ENCODE results near the gene SEZ6. TPM values are rescaled to one million over a fixed set of nuclear protein-coding genes. Genes with fewer than 3 reads are reported as not detected.
"Not testable (repeated sequence)": the region's sequence is repeated elsewhere in the genome, so short reads cannot be mapped to it uniquely, and the experiment has no call there.

SEZ6 gene
- total RNA-seq, 1 donor from 2014 or later, result not detected

DNA sequence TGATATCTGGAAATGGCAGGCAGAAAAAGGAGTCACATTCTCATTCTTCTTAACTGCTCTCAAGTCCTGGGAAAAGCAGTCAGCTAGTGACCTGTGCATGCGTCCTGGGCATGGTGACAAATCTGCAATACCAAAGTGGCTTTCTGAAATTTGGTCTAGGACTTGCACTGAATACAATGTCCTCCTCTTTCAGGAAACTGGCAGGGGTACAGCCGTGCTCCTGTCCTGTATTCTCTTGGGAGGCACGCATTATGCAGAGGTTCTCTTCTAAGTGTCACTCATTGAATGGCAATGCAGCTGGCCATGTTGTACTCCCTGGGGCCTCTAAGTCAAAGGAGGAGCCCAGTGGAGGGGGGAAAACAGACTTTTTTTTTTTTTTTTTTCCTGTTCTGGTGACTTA is 65.2 kb downstream of the SEZ6 start:
- H3K9me3 Mint-ChIP-seq (ENCODE audit: unreplicated experiment), result no peaks in the 10 kb centered on the region
- peaks cover 37% of the 10 kb centered on the region for H3K4me1 Mint-ChIP-seq (ENCODE audit: unreplicated experiment)
- H3K27me3 Mint-ChIP-seq (ENCODE audit: unreplicated experiment), result no peaks in the 10 kb centered on the region
- no peak for DNase-seq (ENCODE audit: extremely low spot score, unreplicated experiment)
- no peak overlapping the region for H3K4me3 Mint-ChIP-seq (ENCODE audit: unreplicated experiment)
- H3K36me3 Mint-ChIP-seq (ENCODE audit: unreplicated experiment), result peaks cover 10% of the 10 kb centered on the region
- TF ChIP-seq, protein P1, sequence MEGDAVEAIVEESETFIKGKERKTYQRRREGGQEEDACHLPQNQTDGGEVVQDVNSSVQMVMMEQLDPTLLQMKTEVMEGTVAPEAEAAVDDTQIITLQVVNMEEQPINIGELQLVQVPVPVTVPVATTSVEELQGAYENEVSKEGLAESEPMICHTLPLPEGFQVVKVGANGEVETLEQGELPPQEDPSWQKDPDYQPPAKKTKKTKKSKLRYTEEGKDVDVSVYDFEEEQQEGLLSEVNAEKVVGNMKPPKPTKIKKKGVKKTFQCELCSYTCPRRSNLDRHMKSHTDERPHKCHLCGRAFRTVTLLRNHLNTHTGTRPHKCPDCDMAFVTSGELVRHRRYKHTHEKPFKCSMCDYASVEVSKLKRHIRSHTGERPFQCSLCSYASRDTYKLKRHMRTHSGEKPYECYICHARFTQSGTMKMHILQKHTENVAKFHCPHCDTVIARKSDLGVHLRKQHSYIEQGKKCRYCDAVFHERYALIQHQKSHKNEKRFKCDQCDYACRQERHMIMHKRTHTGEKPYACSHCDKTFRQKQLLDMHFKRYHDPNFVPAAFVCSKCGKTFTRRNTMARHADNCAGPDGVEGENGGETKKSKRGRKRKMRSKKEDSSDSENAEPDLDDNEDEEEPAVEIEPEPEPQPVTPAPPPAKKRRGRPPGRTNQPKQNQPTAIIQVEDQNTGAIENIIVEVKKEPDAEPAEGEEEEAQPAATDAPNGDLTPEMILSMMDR (IDR thresholded peaks at IDR 0.05), result no peak
- H3K27ac Mint-ChIP-seq (ENCODE audit: unreplicated experiment), result no peak overlapping the region

DNA sequence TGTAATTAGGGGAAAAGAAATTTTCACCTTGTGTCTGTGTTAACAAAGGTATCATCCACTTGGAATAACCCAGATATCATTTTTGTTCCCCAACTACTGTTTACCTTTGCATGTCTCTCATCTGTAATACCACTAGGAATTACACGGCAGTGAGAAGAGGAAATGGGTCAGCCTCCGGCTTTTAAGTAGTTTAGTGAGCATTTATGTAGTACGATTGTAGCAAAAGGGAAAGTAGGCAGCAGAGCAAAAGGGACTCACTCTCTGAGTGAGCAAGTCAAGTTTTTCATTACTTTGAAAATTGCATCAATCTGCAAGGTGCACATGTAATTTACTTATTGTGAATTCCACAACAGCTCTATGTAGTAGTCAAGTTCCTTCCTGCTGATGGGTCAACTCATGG is 65.7 kb downstream of the SEZ6 start:
- TF ChIP-seq, protein P1 (IDR thresholded peaks at IDR 0.05), result no peak
- H3K4me3 Mint-ChIP-seq (ENCODE audit: unreplicated experiment), result no peak overlapping the region

DNA sequence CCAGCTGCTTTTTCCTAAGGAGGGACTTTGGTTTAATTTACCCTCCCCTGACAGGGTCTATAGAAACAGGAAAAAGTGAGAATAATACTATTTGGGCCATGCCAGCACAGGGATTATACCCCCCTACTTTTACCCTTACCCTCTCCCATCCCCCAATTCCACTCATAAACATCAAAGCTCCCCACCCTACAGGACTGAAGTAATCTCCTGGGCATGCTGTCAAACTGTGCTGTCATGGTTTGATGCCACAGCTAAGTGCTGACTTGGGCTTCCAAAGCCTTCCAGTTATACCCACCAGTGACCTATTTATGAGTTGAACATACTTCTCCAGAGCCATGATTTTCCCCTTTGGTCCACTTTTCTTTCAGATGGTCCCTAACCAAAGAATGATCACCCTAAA is 67.3 kb downstream of the SEZ6 start:
- Mint-ChIP-seq H3K4me3 (ENCODE audit: unreplicated experiment) (no peak overlapping the region), H3K27ac (ENCODE audit: unreplicated experiment) (no peak overlapping the region), H3K36me3 (ENCODE audit: unreplicated experiment) (peaks cover 7% of the 10 kb centered on the region), H3K4me1 (ENCODE audit: unreplicated experiment) (peaks cover 22% of the 10 kb centered on the region), H3K27me3 (ENCODE audit: unreplicated experiment) (no peaks in the 10 kb centered on the region), H3K9me3 (ENCODE audit: unreplicated experiment) (no peaks in the 10 kb centered on the region)
- DNase-seq (ENCODE audit: extremely low spot score, unreplicated experiment), result no peak
- TF ChIP-seq, protein P1 (IDR thresholded peaks at IDR 0.05), result no peak

More for the DNA sequence above, 65.7 kb downstream of the SEZ6 start:
- no peaks in the 10 kb centered on the region for H3K27me3 Mint-ChIP-seq (ENCODE audit: unreplicated experiment)
- H3K36me3 Mint-ChIP-seq (ENCODE audit: unreplicated experiment), result peaks cover 10% of the 10 kb centered on the region
- H3K27ac Mint-ChIP-seq (ENCODE audit: unreplicated experiment), result no peak overlapping the region
- DNase-seq (ENCODE audit: extremely low spot score, unreplicated experiment), result no peak
- H3K4me1 Mint-ChIP-seq (ENCODE audit: unreplicated experiment), result peaks cover 32% of the 10 kb centered on the region
- H3K9me3 Mint-ChIP-seq (ENCODE audit: unreplicated experiment), result no peaks in the 10 kb centered on the region

DNA sequence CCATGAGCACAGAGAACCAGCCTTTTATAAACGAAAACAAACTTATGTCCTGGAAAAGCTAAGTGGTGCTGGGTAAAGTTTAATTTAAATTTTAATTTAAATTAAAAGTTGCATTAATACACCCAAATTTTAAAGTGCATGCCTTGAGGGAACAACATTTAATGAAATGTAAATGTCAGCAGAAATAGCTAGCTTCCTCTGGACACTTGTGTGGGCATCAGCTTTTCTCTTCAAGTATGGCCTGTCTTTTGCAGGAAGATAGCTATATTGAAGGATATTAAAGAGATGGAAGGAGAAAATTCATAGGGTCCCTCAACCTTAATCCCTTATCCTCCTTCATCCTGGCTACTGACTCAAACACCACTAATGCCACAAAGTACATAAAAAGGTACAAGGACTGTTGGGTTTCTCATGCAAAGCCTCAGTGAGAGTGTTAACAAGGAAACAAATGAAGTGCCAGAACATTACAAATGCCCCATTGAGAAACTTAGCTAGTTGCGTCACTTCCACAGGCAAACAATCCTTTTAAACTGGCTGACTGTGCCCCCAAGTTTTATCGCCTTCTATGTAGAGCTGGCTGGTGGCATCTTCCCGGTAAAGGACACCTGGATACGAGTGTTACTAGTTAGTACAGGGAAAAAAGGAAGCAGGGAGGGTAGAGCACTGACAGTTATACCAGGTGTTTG is 68.6 kb downstream of the SEZ6 start:
- no peak for DNase-seq (ENCODE audit: extremely low spot score, unreplicated experiment)
- H3K4me3 Mint-ChIP-seq (ENCODE audit: unreplicated experiment), result no peak overlapping the region
- peak overlapping the region; percentile 47 for H3K27ac Mint-ChIP-seq (ENCODE audit: unreplicated experiment)
- no peaks in the 10 kb centered on the region for H3K27me3 Mint-ChIP-seq (ENCODE audit: unreplicated experiment)
- TF ChIP-seq, protein P1 (IDR thresholded peaks at IDR 0.05), result no peak
- H3K36me3 Mint-ChIP-seq (ENCODE audit: unreplicated experiment), result peaks cover 4% of the 10 kb centered on the region
- H3K9me3 Mint-ChIP-seq (ENCODE audit: unreplicated experiment), result no peaks in the 10 kb centered on the region
- peaks cover 21% of the 10 kb centered on the region for H3K4me1 Mint-ChIP-seq (ENCODE audit: unreplicated experiment)

DNA sequence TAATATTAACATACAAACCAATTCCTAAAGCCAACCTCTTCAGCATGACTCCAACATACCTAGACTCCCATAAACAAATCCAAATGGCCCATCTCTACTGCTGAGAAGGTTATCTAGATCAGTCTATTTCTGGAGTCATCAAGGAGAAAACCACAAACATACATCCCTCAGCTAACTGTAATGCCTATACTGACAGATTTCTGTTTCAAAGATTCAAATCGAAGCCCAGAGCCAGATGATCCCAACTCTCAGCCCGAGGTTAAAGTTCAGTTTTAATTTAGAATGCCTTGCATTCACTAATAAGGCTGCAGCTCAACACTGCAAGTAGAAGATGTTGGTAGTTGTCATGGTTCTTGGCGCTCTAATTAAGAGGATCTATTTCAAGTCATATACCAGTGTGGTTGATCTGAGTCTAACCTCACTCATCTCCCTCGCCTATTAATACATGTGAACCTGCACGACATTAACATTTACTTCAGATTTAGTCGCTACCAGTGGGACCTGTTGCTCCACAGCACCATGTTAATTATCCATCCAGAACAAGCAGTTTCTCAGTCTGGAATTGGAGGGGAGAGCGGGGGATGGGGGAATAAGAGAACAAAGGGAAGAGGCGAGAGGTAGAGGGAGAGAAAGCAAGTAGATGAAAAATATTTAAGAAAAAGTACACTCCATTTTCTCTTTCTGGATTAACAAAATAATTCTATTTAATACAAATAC is 69.9 kb downstream of the SEZ6 start:
- no peak for DNase-seq (ENCODE audit: extremely low spot score, unreplicated experiment)
- Mint-ChIP-seq H3K27ac (ENCODE audit: unreplicated experiment) (no peak overlapping the region), H3K36me3 (ENCODE audit: unreplicated experiment) (peaks cover 4% of the 10 kb centered on the region), H3K9me3 (ENCODE audit: unreplicated experiment) (no peaks in the 10 kb centered on the region), H3K27me3 (ENCODE audit: unreplicated experiment) (no peaks in the 10 kb centered on the region), H3K4me1 (ENCODE audit: unreplicated experiment) (peaks cover 21% of the 10 kb centered on the region), H3K4me3 (ENCODE audit: unreplicated experiment) (no peak overlapping the region)
- TF ChIP-seq, protein P1 (IDR thresholded peaks at IDR 0.05), result no peak

DNA sequence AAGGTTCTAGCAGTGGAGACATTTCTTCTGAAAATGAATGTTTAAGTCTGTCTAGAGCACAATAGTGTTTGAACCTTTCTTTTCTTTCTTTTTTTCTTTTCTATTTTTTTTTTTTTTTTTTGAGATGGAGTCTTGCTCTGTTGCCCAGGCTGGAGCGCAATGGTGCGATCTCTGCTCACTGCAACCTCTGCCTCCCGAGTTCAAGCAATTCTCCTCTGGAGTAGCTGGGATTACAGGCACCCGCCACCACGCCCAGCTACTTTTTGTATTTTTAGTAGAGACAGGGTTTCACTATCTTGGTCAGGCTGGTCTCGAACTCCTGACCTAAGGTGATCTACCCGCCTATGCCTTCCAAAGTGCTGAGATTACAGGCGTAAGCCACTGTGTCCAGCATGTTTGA is 71.3 kb downstream of the SEZ6 start:
- H3K4me1 Mint-ChIP-seq (ENCODE audit: unreplicated experiment), result peaks cover 14% of the 10 kb centered on the region
- H3K36me3 Mint-ChIP-seq (ENCODE audit: unreplicated experiment); DNase-seq (ENCODE audit: extremely low spot score, unreplicated experiment); H3K27me3 Mint-ChIP-seq (ENCODE audit: unreplicated experiment); H3K4me3 Mint-ChIP-seq (ENCODE audit: unreplicated experiment); H3K9me3 Mint-ChIP-seq (ENCODE audit: unreplicated experiment); H3K27ac Mint-ChIP-seq (ENCODE audit: unreplicated experiment): not testable (repeated sequence)
